ENCODE measurements around the gene WRAP73.

The WRAP73 gene

GRCh38 chr1:3649342-3650247, at the start of gene WRAP73:
TSS of gene WRAP73 (minus strand) at chr1:3650103. CDS start at chr1:3649999, 104 bp downstream.
- peak; percentile 93 for DNase-seq

GRCh38 chr1:3699596-3699995, 49.7 kb upstream of the WRAP73 start:
- no peak for DNase-seq

- no peak for DNase-seq
Measured at GRCh38 chr1:3698660-3699408, 48.9 kb upstream of the WRAP73 start.

- no peak for DNase-seq
Measured at GRCh38 chr1:3697810-3698209, 47.9 kb upstream of the WRAP73 start.

- DNase-seq, result no peak
Measured at GRCh38 chr1:3697104-3697503, 47.2 kb upstream of the WRAP73 start.

GRCh38 chr1:3696689-3697088, 46.8 kb upstream of the WRAP73 start:
- no peak for DNase-seq

GRCh38 chr1:3695326-3696217, 45.7 kb upstream of the WRAP73 start:
- no peak for DNase-seq

- DNase-seq, result no peak
Measured at GRCh38 chr1:3693321-3693720, 43.4 kb upstream of the WRAP73 start.

- no peak for DNase-seq
Measured at GRCh38 chr1:3692598-3692997, 42.7 kb upstream of the WRAP73 start.

- no peak for DNase-seq
Measured at GRCh38 chr1:3691421-3692204, 41.7 kb upstream of the WRAP73 start.

- DNase-seq, result no peak
Measured at GRCh38 chr1:3690282-3691065, 40.6 kb upstream of the WRAP73 start.

- no peak for DNase-seq
Measured at GRCh38 chr1:3689138-3689750, 39.3 kb upstream of the WRAP73 start.

- DNase-seq, result no peak
Measured at GRCh38 chr1:3688356-3689137, 38.6 kb upstream of the WRAP73 start.

GRCh38 chr1:3687504-3687903, 37.6 kb upstream of the WRAP73 start:
- no peak for DNase-seq

GRCh38 chr1:3685906-3686305, 36.0 kb upstream of the WRAP73 start:
- no peak for DNase-seq

GRCh38 chr1:3685222-3685621, 35.3 kb upstream of the WRAP73 start:
- DNase-seq, result no peak

GRCh38 chr1:3683992-3684391, 34.1 kb upstream of the WRAP73 start:
- DNase-seq, result no peak

GRCh38 chr1:3683197-3683596, 33.3 kb upstream of the WRAP73 start:
- no peak for DNase-seq

GRCh38 chr1:3681898-3682806, 32.2 kb upstream of the WRAP73 start:
- no peak for DNase-seq

Measured in KG1 (cell line).